Measurements from ENCODE around the gene GALM. TPM values are rescaled to one million over a fixed set of nuclear protein-coding genes. Genes with fewer than 3 reads are reported as not detected.
"Not testable (repeated sequence)": the region's sequence is repeated elsewhere in the genome, so short reads cannot be mapped to it uniquely, and the experiment has no call there.

Gene GALM
- polyA plus RNA-seq, 3 donors from 2014 or later: 7.0 to 14.9 (median 14.8) TPM

DNA sequence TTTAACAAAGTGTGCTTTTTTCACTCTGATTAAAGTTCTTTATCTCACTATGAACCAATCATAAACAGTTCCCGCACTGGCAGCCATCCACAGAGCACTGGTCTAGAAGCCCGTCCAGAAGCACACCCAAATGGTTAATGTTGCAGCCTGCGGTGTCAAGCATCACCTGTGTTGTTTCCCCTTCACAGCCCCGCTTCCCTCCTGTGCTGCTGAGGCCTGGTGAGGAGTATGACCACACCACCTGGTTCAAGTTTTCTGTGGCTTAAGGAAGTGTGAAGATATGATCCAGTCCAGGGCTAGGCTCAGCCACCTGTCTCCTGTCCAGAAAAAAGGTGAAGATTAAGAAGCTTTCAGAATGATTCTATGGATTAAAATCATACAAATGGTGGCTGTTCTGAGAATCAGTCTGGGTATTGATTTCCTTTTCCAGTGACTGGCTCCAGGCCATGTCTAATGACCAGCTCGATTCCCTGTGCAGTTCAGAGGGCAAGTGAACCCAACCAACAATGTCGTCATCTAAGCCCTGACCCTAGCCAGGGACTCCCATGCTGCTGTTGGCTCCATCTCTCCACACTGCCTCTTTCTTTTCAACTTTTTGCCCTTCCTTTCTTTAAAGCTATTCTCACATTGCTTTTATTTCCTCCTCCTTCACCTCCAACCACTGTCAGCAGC is 67.5 kb downstream of the GALM start:
- H3K4me1 Mint-ChIP-seq: peaks cover 0 to 1% of the 10 kb centered on the region in 2 donors
- peaks cover 10 to 35% (median 29%) of the 10 kb centered on the region in 3 donors for H3K36me3 Mint-ChIP-seq
- peaks cover 0 to 3% (median 1%) of the 10 kb centered on the region in 3 donors for H3K27me3 Mint-ChIP-seq (ENCODE audit: low read depth in 3 of 3)
- no peak overlapping the region for H3K4me3 Mint-ChIP-seq
- H3K27ac Mint-ChIP-seq: peak overlapping the region in 1 of 6 donors; percentile 82
- no peaks in the 10 kb centered on the region for H3K9me3 Mint-ChIP-seq
- no peak for DNase-seq

DNA sequence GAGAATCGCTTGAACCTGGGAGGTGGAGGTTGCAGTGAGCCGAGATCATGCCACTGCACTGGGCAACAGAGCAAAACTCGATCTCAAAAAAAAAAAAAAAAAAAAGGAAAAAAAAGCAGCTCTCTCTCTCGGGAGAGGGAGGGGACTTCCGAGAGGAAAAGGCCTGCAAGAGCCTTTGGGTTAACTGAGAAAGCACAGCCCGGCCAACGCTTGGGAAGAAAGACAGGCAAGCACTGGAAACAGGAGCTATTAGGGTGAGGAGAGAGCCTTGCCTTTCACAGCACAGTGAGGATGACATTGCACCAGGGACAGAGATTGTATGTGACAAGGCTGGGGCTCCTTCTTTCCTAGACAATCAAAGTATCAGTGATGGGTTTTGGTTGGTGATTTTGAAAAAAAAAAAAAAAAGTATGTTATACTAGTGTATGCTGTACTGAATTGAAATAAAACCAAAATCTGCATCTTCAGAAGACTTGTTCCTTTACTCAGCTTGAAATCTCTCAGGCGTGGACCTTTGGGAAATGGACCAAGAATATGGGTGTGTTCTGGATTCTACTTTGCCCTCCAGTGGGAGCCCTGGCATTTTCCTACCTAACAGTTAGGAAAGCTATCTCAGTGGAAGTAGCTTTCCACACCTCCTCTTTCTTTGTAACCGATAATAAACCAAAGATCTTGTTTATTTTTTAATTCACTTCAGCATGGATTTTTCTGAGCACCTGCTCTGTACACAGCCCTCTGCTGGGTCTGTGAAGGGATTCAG is 68.6 kb downstream of the GALM start:
- Mint-ChIP-seq H3K36me3 (peaks cover 11 to 35% (median 34%) of the 10 kb centered on the region in 3 donors), H3K27ac (peak overlapping the region in 1 of 6 donors; percentile 24), H3K9me3 (no peaks in the 10 kb centered on the region), H3K4me1 (peaks cover 3 to 6% of the 10 kb centered on the region in 2 donors), H3K27me3 (ENCODE audit: low read depth in 3 of 3) (peaks cover 0 to 3% (median 3%) of the 10 kb centered on the region in 3 donors), H3K4me3 (no peak overlapping the region)
- DNase-seq: no peak

DNA sequence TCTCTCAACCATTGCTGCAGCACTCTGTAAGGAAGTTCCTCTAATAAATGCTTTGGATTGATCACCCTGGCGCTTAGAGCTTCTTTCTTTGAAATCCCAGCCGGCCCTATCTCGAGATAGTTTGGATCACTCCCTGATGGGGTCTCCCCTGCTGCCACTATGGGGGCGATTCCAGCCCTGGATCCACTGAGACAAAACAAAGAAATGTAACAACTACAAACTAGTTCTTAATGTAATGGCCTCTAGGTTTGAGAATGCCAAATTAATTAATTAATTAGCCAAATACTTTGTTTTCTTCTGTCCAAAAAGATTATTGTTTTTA is 70.0 kb downstream of the GALM start:
- Mint-ChIP-seq H3K4me1 (peaks cover 7 to 17% of the 10 kb centered on the region in 2 donors), H3K9me3 (no peaks in the 10 kb centered on the region), H3K27ac (peak overlapping the region in 1 of 6 donors; percentile 40), H3K4me3 (no peak overlapping the region), H3K36me3 (peaks cover 11 to 30% (median 29%) of the 10 kb centered on the region in 3 donors), H3K27me3 (ENCODE audit: low read depth in 3 of 3) (peaks cover 0 to 5% (median 3%) of the 10 kb centered on the region in 3 donors)
- no peak for DNase-seq

DNA sequence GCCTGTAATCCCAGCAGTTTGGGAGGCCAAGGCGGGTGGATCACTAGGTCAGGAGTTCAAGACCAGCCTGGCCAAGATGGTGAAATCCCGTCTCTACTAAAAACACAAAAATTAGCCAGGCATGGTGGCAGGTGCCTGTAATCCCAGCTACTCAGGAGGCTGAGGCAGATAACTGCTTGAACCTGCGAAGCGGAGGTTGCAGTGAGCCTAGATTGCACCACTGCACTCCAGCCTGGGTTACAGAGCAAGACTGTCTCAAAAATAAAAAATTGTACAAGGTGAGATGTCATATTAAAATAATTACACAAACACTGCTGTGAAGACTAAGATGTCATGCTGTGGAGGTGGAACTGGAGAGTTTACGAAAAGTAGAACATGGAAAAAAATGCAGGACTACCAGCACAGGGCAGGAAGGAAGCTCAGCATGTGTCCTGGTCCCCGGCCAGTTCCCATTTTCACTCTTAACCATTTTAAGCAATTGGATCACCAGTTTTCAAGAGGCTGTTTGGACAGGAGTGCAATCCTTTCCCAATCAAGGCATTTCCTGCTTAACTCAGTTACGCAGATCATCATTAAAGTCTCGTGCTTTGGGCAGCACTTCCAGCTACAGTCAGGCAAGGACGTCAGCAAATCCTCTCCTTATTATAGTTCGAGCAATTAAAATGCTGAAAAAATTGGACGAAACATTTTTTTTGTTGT is 71.2 kb downstream of the GALM start:
- Mint-ChIP-seq H3K27ac (peak overlapping the region in 2 of 6 donors; percentile 4 to 40), H3K36me3 (peaks cover 7 to 28% (median 25%) of the 10 kb centered on the region in 3 donors), H3K4me1 (peaks cover 7 to 19% of the 10 kb centered on the region in 2 donors)
- not testable (repeated sequence) for H3K9me3 Mint-ChIP-seq; DNase-seq; H3K27me3 Mint-ChIP-seq (ENCODE audit: low read depth in 3 of 3); H3K4me3 Mint-ChIP-seq

DNA sequence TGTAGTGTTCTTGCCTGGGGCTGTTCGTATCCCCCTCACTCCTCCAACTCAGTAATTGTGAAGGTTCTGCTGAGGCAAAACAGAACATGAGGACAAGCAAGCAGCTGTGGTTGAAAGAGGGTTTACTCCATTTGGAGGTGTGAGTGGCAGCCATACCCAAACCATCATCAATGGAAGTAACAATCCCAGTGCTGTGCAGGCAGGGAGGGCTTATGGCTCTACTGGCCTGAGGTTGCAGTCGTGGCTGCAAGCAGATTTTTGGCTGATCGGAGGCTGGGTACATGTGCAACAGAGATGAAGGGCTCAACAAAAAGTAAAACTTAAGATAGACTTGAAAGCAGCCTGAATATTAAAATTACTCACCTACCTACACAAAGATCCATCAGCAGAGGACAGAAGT is 72.0 kb downstream of the GALM start:
- Mint-ChIP-seq H3K4me1 (peaks cover 7 to 19% of the 10 kb centered on the region in 2 donors), H3K27me3 (ENCODE audit: low read depth in 3 of 3) (peaks cover 3 to 5% (median 4%) of the 10 kb centered on the region in 3 donors), H3K27ac (peak overlapping the region in 5 of 6 donors; percentile 13 to 78 (median 41)), H3K4me3 (no peak overlapping the region), H3K9me3 (no peaks in the 10 kb centered on the region), H3K36me3 (peaks cover 7 to 28% (median 25%) of the 10 kb centered on the region in 3 donors)
- no peak for DNase-seq

DNA sequence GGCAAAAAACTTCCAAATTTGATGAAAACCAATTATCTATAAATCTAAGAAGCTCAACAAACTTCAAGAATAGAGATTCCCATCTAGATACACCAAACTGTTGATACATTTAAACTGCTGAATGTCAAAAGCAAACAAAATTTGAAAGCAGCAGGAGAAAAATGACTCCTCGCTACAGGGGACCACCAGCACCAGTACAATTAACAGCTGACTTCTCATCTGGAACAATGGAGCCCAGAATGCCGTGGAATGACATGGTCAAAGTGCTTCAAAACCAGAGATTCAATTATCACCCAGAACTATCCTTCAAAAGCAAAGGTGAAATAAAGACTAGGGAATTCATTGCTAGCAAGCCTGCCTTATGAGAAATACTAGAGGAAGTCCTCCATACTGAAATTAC is 73.6 kb downstream of the GALM start:
- Mint-ChIP-seq H3K36me3 (peaks cover 9 to 21% (median 16%) of the 10 kb centered on the region in 3 donors), H3K9me3 (no peaks in the 10 kb centered on the region), H3K4me1 (peaks cover 8 to 32% of the 10 kb centered on the region in 2 donors), H3K27ac (peak overlapping the region in 3 of 6 donors; percentile 46 to 72 (median 69)), H3K27me3 (ENCODE audit: low read depth in 3 of 3) (peaks cover 3 to 5% (median 4%) of the 10 kb centered on the region in 3 donors), H3K4me3 (no peak overlapping the region)
- no peak for DNase-seq

DNA sequence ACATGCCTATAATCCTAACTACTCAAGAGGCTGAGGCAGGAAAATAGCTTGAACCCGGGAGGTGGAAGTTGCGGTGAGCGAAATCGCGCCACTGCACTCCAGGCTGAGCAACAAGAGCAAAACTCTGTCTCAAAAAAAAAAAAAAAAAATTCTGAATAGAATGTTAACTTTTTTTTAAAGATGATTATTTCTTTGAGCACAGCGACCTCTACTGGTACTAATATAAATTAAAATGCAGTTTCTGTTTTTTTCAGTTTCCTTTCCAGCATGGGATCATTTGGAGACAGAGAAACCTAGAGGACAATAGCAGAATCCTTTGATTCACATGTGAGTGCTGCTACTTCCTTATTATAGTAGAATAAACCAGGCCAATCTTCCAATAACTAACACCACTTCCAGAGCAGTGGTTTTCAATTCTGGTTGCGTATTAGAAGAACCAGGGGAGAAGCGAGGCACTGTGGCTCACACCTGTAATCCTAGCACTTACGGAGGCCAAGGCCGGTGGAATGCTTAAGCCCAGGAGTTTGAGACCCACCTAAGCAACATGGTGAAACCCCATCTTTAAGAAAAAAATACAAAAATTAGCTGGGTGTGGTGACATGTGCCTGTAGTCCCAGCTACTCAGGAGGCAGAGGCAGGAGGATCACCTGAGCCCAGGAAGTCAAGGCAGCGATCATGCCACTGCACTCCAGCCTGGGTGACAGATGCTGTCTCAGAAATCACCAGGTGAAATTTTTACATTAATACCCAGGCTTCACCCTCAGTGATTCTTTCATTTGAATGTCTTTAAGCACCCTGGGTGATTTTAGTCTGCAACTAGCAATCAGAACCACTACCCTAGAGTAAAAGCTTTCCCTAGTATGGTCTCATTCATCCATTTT is 75.2 kb downstream of the GALM start:
- Mint-ChIP-seq H3K9me3 (no peaks in the 10 kb centered on the region), H3K36me3 (peaks cover 13 to 25% (median 14%) of the 10 kb centered on the region in 3 donors), H3K27me3 (ENCODE audit: low read depth in 3 of 3) (peaks cover 3 to 5% (median 4%) of the 10 kb centered on the region in 3 donors), H3K4me1 (peaks cover 14 to 47% of the 10 kb centered on the region in 2 donors), H3K4me3 (no peak overlapping the region), H3K27ac (peak overlapping the region; percentile 47 to 89 (median 79))
- peak; percentile 47 to 60 (median 57) for DNase-seq

DNA sequence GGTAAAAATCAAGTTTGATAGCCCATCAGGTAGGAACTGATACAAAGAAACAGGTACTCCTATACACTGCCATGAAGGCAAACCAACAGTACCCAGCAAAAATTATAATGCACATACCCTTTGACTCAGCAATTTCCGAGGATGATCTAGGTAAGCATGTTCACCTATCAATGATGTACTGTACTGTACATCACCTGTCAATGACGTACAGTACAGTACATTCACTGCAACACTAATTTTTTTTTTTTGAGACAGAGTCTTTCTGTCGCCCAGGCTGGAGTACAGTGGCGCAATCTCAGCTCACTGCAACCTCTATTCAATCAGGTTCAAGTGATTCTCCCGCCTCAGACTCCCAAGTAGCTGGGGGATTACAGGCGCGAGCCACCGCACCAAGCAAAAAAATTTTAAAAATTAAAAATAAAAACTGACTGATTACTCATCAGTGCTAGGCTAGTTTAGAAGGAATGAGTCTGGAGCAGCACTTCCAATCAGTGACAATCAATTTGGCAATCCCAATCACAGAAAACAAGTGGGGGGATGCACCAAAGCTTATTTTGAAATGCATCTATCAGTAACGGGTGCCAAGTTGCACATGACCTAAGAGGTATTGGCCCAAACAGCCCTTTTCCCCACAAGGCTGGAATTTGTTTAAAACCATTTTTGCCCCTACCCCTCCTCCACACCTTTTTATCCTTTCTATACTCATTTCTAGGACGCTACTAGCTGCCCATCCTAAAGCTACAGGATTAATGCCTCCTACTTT is 77.1 kb downstream of the GALM start:
- H3K4me3 Mint-ChIP-seq: no peak overlapping the region
- H3K9me3 Mint-ChIP-seq: no peaks in the 10 kb centered on the region
- DNase-seq: no peak
- peaks cover 18 to 34% (median 32%) of the 10 kb centered on the region in 3 donors for H3K36me3 Mint-ChIP-seq
- peaks cover 1 to 13% (median 10%) of the 10 kb centered on the region in 3 donors for H3K27me3 Mint-ChIP-seq (ENCODE audit: low read depth in 3 of 3)
- peak overlapping the region in 3 of 6 donors; percentile 36 to 79 (median 69) for H3K27ac Mint-ChIP-seq
- H3K4me1 Mint-ChIP-seq: peaks cover 33 to 66% of the 10 kb centered on the region in 2 donors

DNA sequence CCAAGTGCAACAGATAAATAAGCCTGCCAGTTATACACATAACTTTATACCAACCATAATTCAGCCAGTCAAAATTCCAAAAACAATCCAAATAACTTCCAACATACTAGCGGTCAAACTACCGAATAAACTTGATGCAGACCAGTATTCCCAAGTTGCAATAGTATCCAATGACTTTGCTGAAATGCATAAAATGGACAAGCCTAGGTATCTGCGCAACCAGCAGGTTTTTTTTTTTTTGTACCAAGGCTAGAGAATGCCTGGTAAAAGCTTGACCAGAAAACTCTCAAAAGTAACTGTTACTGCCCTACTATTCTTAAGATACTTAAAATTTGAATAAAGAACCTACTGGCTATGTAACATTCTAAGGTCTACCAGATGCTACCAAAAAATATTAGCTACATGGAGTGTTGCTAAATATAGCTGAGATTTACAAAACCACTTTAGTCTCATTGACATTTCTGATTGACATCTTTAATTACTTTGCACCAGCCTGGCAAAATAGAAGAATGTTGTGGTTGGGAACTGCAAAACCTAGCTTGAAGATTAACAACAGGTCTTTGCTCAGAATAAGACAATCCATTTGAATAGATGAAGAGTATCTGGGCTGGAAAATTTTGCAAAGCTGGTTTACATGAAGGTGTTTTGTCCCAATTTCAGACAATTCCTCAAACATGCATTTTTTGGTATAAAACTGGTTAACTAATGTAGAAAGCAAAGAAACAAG is 77.9 kb downstream of the GALM start:
- Mint-ChIP-seq H3K27ac (peak overlapping the region in 3 of 6 donors; percentile 26 to 79 (median 60)), H3K36me3 (peaks cover 13 to 42% (median 37%) of the 10 kb centered on the region in 3 donors), H3K4me1 (peaks cover 39 to 74% of the 10 kb centered on the region in 2 donors), H3K4me3 (peak overlapping the region in 1 of 5 donors; percentile 13), H3K27me3 (ENCODE audit: low read depth in 3 of 3) (peaks cover 2 to 17% (median 16%) of the 10 kb centered on the region in 3 donors), H3K9me3 (no peaks in the 10 kb centered on the region)
- no peak for DNase-seq

DNA sequence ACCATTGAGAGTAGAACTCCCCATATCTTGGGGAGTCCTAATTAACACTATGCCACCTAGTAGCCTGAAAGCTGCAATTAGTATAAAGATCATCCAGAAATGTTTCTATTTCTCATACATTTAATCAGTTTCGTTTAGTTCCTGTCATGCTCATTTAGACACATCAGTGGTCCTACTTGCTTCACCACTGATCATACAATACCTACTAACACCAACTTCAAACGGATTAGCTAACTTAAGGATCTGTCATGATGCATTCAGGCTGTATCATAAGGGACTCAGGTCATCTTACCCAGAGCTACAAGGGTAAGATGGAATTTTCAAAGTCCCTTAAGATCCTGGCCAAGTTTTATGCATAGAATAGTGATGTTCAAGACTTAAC is 78.5 kb downstream of the GALM start:
- Mint-ChIP-seq H3K27me3 (ENCODE audit: low read depth in 3 of 3) (peaks cover 5 to 18% (median 15%) of the 10 kb centered on the region in 3 donors), H3K9me3 (no peaks in the 10 kb centered on the region), H3K4me3 (no peak overlapping the region), H3K27ac (peak overlapping the region in 3 of 6 donors; percentile 15 to 60 (median 26)), H3K4me1 (peaks cover 40 to 75% of the 10 kb centered on the region in 2 donors), H3K36me3 (peaks cover 10 to 47% (median 43%) of the 10 kb centered on the region in 3 donors)
- no peak for DNase-seq

DNA sequence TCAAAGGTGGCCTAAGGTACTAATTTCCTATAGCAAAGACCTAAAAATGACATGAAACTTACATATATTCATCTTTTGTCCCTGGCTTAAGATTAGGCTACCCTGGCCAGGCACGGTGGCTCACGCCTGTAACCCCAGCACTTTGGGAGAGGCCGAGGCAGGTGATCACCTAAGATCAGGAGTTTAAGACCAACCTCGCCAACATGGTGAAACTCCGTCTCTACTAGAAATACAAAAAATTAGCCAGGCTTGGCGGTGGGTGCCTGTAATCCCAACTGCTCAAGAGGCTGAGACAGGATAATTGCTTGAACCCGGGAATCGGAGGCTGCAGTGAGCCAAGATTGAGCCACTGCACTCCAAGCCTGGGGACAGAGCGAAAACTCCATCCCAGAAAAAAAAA is 79.4 kb downstream of the GALM start:
- no peak for DNase-seq
- no peaks in the 10 kb centered on the region for H3K9me3 Mint-ChIP-seq
- H3K27ac Mint-ChIP-seq: peak overlapping the region in 3 of 6 donors; percentile 10 to 71 (median 43)
- H3K4me1 Mint-ChIP-seq: peaks cover 46 to 75% of the 10 kb centered on the region in 2 donors
- peaks cover 5 to 27% (median 22%) of the 10 kb centered on the region in 3 donors for H3K27me3 Mint-ChIP-seq (ENCODE audit: low read depth in 3 of 3)
- H3K36me3 Mint-ChIP-seq: peaks cover 17 to 54% (median 50%) of the 10 kb centered on the region in 3 donors
- no peak overlapping the region for H3K4me3 Mint-ChIP-seq

DNA sequence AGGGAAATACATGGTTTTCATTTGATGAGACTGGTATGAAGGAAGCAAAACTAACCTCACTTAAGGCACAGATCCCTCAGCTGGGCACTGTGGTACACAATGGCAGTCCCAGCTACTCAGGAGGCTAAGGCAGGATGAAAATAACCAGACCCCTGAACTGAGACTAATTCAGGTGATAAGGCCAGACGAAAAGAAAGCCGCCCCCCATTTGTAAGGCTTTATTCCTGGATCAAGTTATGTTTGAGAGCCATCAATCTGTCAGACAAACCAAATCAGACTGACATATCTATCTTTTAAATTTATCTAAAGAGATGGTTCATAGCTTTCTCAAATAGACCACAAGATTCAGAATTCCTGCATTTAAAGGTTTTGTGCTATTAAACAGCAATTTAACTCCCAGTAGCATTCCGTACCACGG is 81.1 kb downstream of the GALM start:
- Mint-ChIP-seq H3K4me1 (peaks cover 56 to 87% of the 10 kb centered on the region in 2 donors), H3K27ac (peak overlapping the region; percentile 0 to 82 (median 56)), H3K4me3 (peak overlapping the region in 2 of 5 donors; percentile 33 to 43), H3K27me3 (ENCODE audit: low read depth in 3 of 3) (peaks cover 21 to 40% (median 34%) of the 10 kb centered on the region in 3 donors), H3K36me3 (peaks cover 17 to 57% (median 53%) of the 10 kb centered on the region in 3 donors), H3K9me3 (peaks cover 0 to 4% (median 0%) of the 10 kb centered on the region in 6 donors)
- no peak for DNase-seq

All from immature natural killer cell (primary cell).